ENCODE measurements around the gene PRKRIP1. TPM values are rescaled to one million over a fixed set of nuclear protein-coding genes. Genes with fewer than 3 reads are reported as not detected.
"Not testable (repeated sequence)": the region's sequence is repeated elsewhere in the genome, so short reads cannot be mapped to it uniquely, and the experiment has no call there.

The PRKRIP1 gene
- 10 to 100 TPM; 30.3 to 35.0 TPM for total RNA-seq
- 34.9 TPM for polyA plus RNA-seq (2013, experiment 1 of 2)
- polyA plus RNA-seq (2013, experiment 2 of 2) = 29.8 TPM
- long read RNA-seq, experiment 1, partial matches to known transcripts = 4 of 12 reads
- long read RNA-seq, experiment 1, other reads (novel, unspliced or antisense) = 6 of 12 reads
- long read RNA-seq, experiment 2, transcript PRKRIP1-207 (9 exons, 1,625 nt) = minor isoform, 6 of 65 reads
- long read RNA-seq, experiment 2, transcript PRKRIP1-201 (6 exons, 2,159 nt) = major isoform, 32 of 65 reads
- long read RNA-seq, experiment 2, partial matches to known transcripts = 3 of 65 reads
- long read RNA-seq, experiment 2, other reads (novel, unspliced or antisense) = 21 of 65 reads
- long read RNA-seq, experiment 3, transcript PRKRIP1-201 (6 exons, 2,159 nt) = major isoform, 66 of 78 reads
- long read RNA-seq, experiment 3, partial matches to known transcripts = 3 of 78 reads
- long read RNA-seq, experiment 3, other reads (novel, unspliced or antisense) = 8 of 78 reads
- long read RNA-seq, experiment 4, transcript PRKRIP1-201 (6 exons, 2,159 nt) = major isoform, 33 of 60 reads
- long read RNA-seq, experiment 4, partial matches to known transcripts = 0 of 60 reads
- long read RNA-seq, experiment 4, other reads (novel, unspliced or antisense) = 26 of 60 reads

- Mint-ChIP-seq H3K4me3 (peak within 1 kb of the TSS; percentile 97), H3K9me3 (no peaks in the 10 kb centered on the region), H3K27me3 (ENCODE audit: insufficient read depth) (no peaks in the 10 kb centered on the region), H3K36me3 (ENCODE audit: low read depth) (peaks cover 42% of the 10 kb centered on the region), H3K27ac (peak within 1 kb of the TSS; percentile 98), H3K4me1 (peaks cover 7% of the 10 kb centered on the region)
- H3K4me1 ChIP-seq (ENCODE audit: control insufficient read depth, insufficient read depth, low read length) = no peaks in the 10 kb centered on the region
- 0% methylated on average over 28 to 57 of the region's 59 CpGs for WGBS, 2 experiments (ENCODE audit: insufficient coverage in 1 of 2, insufficient read length in 1 of 2)
- H3K27me3 ChIP-seq (ENCODE audit: control insufficient read depth, insufficient read depth, low read length, poor library complexity, severe bottlenecking) = no peaks in the 10 kb centered on the region
- H3K27ac ChIP-seq (ENCODE audit: low read depth, low read length) = peak within 1 kb of the TSS; percentile 98
- peak; percentile 98 for DNase-seq
- H3K9me3 ChIP-seq (ENCODE audit: control insufficient read depth, low read length) = no peaks in the 10 kb centered on the region
- peak within 1 kb of the TSS; percentile 94 for H3K4me3 ChIP-seq (ENCODE audit: low read length)
- no peak for TF ChIP-seq CTCF (conservative IDR thresholded peaks at IDR 0.05)
- peaks cover 50% of the 10 kb centered on the region for H3K36me3 ChIP-seq (ENCODE audit: control insufficient read depth, insufficient read depth, low read length)
- peak within 1 kb of the TSS; percentile 97 for H3K9ac ChIP-seq (ENCODE audit: extremely low read depth, low read length, poor library complexity, severe bottlenecking)
Measured at GRCh38 chr7:102395873-102396709, at the start of gene PRKRIP1. TSS of gene PRKRIP1 (plus strand) at chr7:102396363. CDS start at chr7:102396412, 49 bp downstream.

- not testable (repeated sequence) for H3K4me3 Mint-ChIP-seq
Measured at GRCh38 chr7:102346983-102347382, 49.2 kb upstream of the PRKRIP1 start.

GRCh38 chr7:102356344-102356743, 39.8 kb upstream of the PRKRIP1 start, which contains the start of gene SPDYE6:
TSS of gene SPDYE6 (minus strand) at chr7:102356444. CDS start at chr7:102356023, 421 bp downstream.
- not testable (repeated sequence) for H3K9me3 Mint-ChIP-seq, H3K4me1 Mint-ChIP-seq

More at GRCh38 chr7:102346983-102347382, 49.2 kb upstream of the PRKRIP1 start:
- not testable (repeated sequence) for H3K27ac ChIP-seq (ENCODE audit: low read depth, low read length); H3K4me3 ChIP-seq (ENCODE audit: low read length); H3K27me3 Mint-ChIP-seq (ENCODE audit: insufficient read depth); H3K9me3 ChIP-seq (ENCODE audit: control insufficient read depth, low read length); H3K27me3 ChIP-seq (ENCODE audit: control insufficient read depth, insufficient read depth, low read length, poor library complexity, severe bottlenecking); DNase-seq; H3K36me3 Mint-ChIP-seq (ENCODE audit: low read depth); H3K4me1 Mint-ChIP-seq; H3K9me3 Mint-ChIP-seq; H3K9ac ChIP-seq (ENCODE audit: extremely low read depth, low read length, poor library complexity, severe bottlenecking); H3K4me1 ChIP-seq (ENCODE audit: control insufficient read depth, insufficient read depth, low read length); H3K36me3 ChIP-seq (ENCODE audit: control insufficient read depth, insufficient read depth, low read length); H3K27ac Mint-ChIP-seq
- WGBS, 2 experiments (ENCODE audit: insufficient coverage in 1 of 2, insufficient read length in 1 of 2) = 86% methylated on average over 2 of the region's 6 CpGs; no CpG with 5 or more reads in 1 of the 2 experiments

More at GRCh38 chr7:102356344-102356743, 39.8 kb upstream of the PRKRIP1 start, which contains the start of gene SPDYE6:
- not testable (repeated sequence) for H3K27ac Mint-ChIP-seq; H3K9ac ChIP-seq (ENCODE audit: extremely low read depth, low read length, poor library complexity, severe bottlenecking); H3K27me3 ChIP-seq (ENCODE audit: control insufficient read depth, insufficient read depth, low read length, poor library complexity, severe bottlenecking); H3K27me3 Mint-ChIP-seq (ENCODE audit: insufficient read depth); H3K9me3 ChIP-seq (ENCODE audit: control insufficient read depth, low read length); H3K36me3 ChIP-seq (ENCODE audit: control insufficient read depth, insufficient read depth, low read length); H3K4me3 ChIP-seq (ENCODE audit: low read length); H3K4me3 Mint-ChIP-seq; H3K27ac ChIP-seq (ENCODE audit: low read depth, low read length); H3K4me1 ChIP-seq (ENCODE audit: control insufficient read depth, insufficient read depth, low read length); DNase-seq; H3K36me3 Mint-ChIP-seq (ENCODE audit: low read depth)
- no CpG with 5 or more reads among the region's 6 CpGs for WGBS, 2 experiments (ENCODE audit: insufficient coverage in 1 of 2, insufficient read length in 1 of 2)

Data from endodermal cell (in vitro differentiated cells).